Calu3 (cell line): ENCODE measurements around the gene PLXNA4. TPM values are rescaled to one million over a fixed set of nuclear protein-coding genes. Genes with fewer than 3 reads are reported as not detected.

ENCODE experiments used
- BruUV-seq: library from RNA; stranded (reverse); fragments of 400-500 nt; replicated peaks from 2 replicates; lab custom pipeline; 2021; lab: Mats Ljungman, UMichigan
- CTCF ChIA-PET: fragments of 300-600 bp; sonication (Branson Sonifier 250); formaldehyde crosslinking; loops from one replicate; lab custom pipeline; 2022; ENCODE audit warnings: antibody characterized with exemption; lab: Charles Lee
- DNase-seq: peaks from one replicate; pipeline ENCODE4 v3.0.0; 2022
- H3K27ac Mint-ChIP-seq: one replicate; pipeline ENCODE4 v1.8.0; 2022; ENCODE audit warnings: mixed read lengths; ENCODE audit not compliant: unreplicated experiment
- H3K27me3 Mint-ChIP-seq: one replicate; pipeline ENCODE4 v1.8.0; 2022; ENCODE audit warnings: mixed read lengths; ENCODE audit not compliant: unreplicated experiment
- H3K36me3 Mint-ChIP-seq: one replicate; pipeline ENCODE4 v1.8.0; 2022; ENCODE audit warnings: mild to moderate bottlenecking, moderate library complexity, mixed read lengths; ENCODE audit not compliant: insufficient read depth, unreplicated experiment
- H3K4me1 Mint-ChIP-seq: one replicate; pipeline ENCODE4 v1.8.0; 2022; ENCODE audit warnings: mild to moderate bottlenecking, low read depth, mixed read lengths; ENCODE audit not compliant: unreplicated experiment
- H3K4me3 Mint-ChIP-seq: one replicate; pipeline ENCODE4 v1.8.0; 2022; ENCODE audit warnings: mild to moderate bottlenecking, low read depth, moderate library complexity, mixed read lengths; ENCODE audit not compliant: unreplicated experiment
- H3K9me3 Mint-ChIP-seq: one replicate; pipeline ENCODE4 v1.8.0; 2022; ENCODE audit warnings: low read depth, mixed read lengths; ENCODE audit not compliant: unreplicated experiment
- intact Hi-C: fragments of 100-400 bp; cut with micrococcal nuclease; formaldehyde crosslinking; loops from one replicate; pipeline ENCODE4 v1.10.0; 2022; ENCODE audit not compliant: unreplicated experiment
- total RNA-seq: library from RNA; stranded (reverse); gene quantifications from 2 replicates; pipeline ENCODE4 v1.2.3, GENCODE V29; 2022
- TF ChIP-seq, protein P1 (sequence below): fragments of 200-600 bp; IDR thresholded peaks from one replicate; pipeline ENCODE4 v1.8.0; 2022; ENCODE audit warnings: antibody characterized with exemption; ENCODE audit not compliant: unreplicated experiment

PLXNA4 gene
- total RNA-seq, 1 experiment from 2014 or later, result not detected

- H3K4me1 Mint-ChIP-seq, result no peaks in the 10 kb centered on the region
- TF ChIP-seq, protein P1, sequence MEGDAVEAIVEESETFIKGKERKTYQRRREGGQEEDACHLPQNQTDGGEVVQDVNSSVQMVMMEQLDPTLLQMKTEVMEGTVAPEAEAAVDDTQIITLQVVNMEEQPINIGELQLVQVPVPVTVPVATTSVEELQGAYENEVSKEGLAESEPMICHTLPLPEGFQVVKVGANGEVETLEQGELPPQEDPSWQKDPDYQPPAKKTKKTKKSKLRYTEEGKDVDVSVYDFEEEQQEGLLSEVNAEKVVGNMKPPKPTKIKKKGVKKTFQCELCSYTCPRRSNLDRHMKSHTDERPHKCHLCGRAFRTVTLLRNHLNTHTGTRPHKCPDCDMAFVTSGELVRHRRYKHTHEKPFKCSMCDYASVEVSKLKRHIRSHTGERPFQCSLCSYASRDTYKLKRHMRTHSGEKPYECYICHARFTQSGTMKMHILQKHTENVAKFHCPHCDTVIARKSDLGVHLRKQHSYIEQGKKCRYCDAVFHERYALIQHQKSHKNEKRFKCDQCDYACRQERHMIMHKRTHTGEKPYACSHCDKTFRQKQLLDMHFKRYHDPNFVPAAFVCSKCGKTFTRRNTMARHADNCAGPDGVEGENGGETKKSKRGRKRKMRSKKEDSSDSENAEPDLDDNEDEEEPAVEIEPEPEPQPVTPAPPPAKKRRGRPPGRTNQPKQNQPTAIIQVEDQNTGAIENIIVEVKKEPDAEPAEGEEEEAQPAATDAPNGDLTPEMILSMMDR, result no peak
- H3K27me3 Mint-ChIP-seq, result peaks cover 100% of the 10 kb centered on the region
- DNase-seq, result no peak
- H3K27ac Mint-ChIP-seq, result no peak overlapping the region
- H3K4me3 Mint-ChIP-seq, result no peak overlapping the region
- H3K9me3 Mint-ChIP-seq, result no peaks in the 10 kb centered on the region
- intact Hi-C loops, result no loop called here
- H3K36me3 Mint-ChIP-seq, result no peaks in the 10 kb centered on the region
- no TSS peak for BruUV-seq
- CTCF ChIA-PET, result no interaction called here
Observed at GRCh38 chr7:132158166-132158565, 418.1 kb downstream of the PLXNA4 start.

GRCh38 chr7:132155715-132156114 is 420.6 kb downstream of the PLXNA4 start:
- intact Hi-C loops, result no loop called here
- no peak overlapping the region for H3K27ac Mint-ChIP-seq
- no peaks in the 10 kb centered on the region for H3K4me1 Mint-ChIP-seq
- no peak for DNase-seq
- BruUV-seq, result no TSS peak
- no peak overlapping the region for H3K4me3 Mint-ChIP-seq
- TF ChIP-seq, protein P1, result no peak
- no peaks in the 10 kb centered on the region for H3K36me3 Mint-ChIP-seq
- CTCF ChIA-PET, result interaction anchor here (1.1 kb wide), 1 partner anchor 211 kb away, joined by 3 read pairs; no protein-coding TSS in a partner anchor
- H3K27me3 Mint-ChIP-seq, result peaks cover 100% of the 10 kb centered on the region
- no peaks in the 10 kb centered on the region for H3K9me3 Mint-ChIP-seq

DNA sequence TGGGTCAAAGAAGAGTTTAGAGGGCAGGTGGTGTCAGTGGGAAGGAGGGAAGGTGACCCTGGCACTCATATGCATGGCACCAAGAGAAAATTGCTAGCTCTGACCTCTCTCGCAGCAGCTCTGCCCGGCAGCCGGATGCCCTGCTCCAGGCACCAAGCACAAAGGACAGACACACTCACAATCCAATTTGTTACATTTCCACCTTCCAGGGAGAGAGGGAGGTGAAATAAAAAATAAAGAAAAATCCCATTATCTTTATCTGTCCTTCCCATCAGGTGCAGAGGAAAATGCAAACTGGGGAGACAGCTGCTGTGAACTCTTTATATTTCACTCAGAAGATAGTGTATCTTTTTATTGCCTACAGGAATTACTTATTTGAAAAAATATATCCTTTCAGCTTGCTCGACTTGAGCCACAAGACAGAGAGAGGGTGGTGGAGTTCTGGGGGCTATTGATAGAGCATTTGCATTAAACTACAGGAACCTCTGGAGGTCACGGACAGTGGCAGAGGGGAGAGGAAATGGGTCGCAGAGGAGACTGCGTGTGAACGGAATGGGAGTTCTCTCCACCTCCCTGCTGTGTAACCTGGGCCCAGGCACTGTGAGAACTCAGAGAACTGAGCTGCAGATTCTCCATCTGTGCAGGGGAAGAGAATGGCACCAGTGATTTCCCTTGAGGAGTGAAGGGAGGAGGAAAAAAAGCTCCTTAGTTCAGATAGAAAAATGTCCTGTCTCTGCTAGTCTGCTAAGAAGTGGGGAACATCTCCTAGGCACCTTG is 421.4 kb downstream of the PLXNA4 start:
- Mint-ChIP-seq H3K27me3 (peaks cover 100% of the 10 kb centered on the region), H3K9me3 (no peaks in the 10 kb centered on the region), H3K4me1 (no peaks in the 10 kb centered on the region), H3K4me3 (no peak overlapping the region), H3K36me3 (no peaks in the 10 kb centered on the region), H3K27ac (no peak overlapping the region)
- no peak for DNase-seq
- intact Hi-C loops, result loop anchor here (5.0 kb wide), 1 partner anchor 208 kb away; no protein-coding TSS in a partner anchor
- CTCF ChIA-PET, result interaction anchor here (1.1 kb wide), 1 partner anchor 210 kb away, joined by 3 read pairs; no protein-coding TSS in a partner anchor
- no TSS peak for BruUV-seq
- TF ChIP-seq, protein P1, result no peak

- Mint-ChIP-seq H3K27me3 (peaks cover 100% of the 10 kb centered on the region), H3K4me1 (no peaks in the 10 kb centered on the region), H3K4me3 (no peak overlapping the region), H3K36me3 (no peaks in the 10 kb centered on the region), H3K9me3 (no peaks in the 10 kb centered on the region), H3K27ac (no peak overlapping the region)
- no TSS peak for BruUV-seq
- DNase-seq, result no peak
- intact Hi-C loops, result loop anchor here (5.0 kb wide), 1 partner anchor 207 kb away; no protein-coding TSS in a partner anchor
- TF ChIP-seq, protein P1, result no peak
- CTCF ChIA-PET, result no interaction called here
Observed at GRCh38 chr7:132154248-132154647, 422.0 kb downstream of the PLXNA4 start.
